Activated CD4-positive, alpha-beta T cell treated with anti-CD3 and anti-CD28 coated beads, Interleukin-2, amount 10 ng/mL, durations not matched to agents 24 days and 14 days (primary cell): Measurements from ENCODE around the gene CRISP2. TPM values are rescaled to one million over a fixed set of nuclear protein-coding genes. Genes with fewer than 3 reads are reported as not detected.
"Not testable (repeated sequence)": the region's sequence is repeated elsewhere in the genome, so short reads cannot be mapped to it uniquely, and the experiment has no call there.

Source experiments
- DNase-seq: peaks from one replicate; pipeline ENCODE4 v3.0.0; 2022
- H3K27ac Mint-ChIP-seq: one replicate; pipeline ENCODE4 v1.8.0; 2022; ENCODE audit warnings: mild to moderate bottlenecking, mixed read lengths
- H3K27me3 Mint-ChIP-seq: one replicate; pipeline ENCODE4 v1.8.0; 2022; ENCODE audit warnings: mixed read lengths
- H3K36me3 Mint-ChIP-seq: one replicate; pipeline ENCODE4 v1.8.0; 2022; ENCODE audit warnings: low read depth, mild to moderate bottlenecking, mixed read lengths
- H3K4me1 Mint-ChIP-seq: one replicate; pipeline ENCODE4 v1.8.0; 2021; ENCODE audit warnings: mixed read lengths
- H3K4me3 Mint-ChIP-seq: one replicate; pipeline ENCODE4 v1.8.0; 2022; ENCODE audit warnings: mild to moderate bottlenecking, moderate library complexity, mixed read lengths
- H3K9me3 Mint-ChIP-seq: one replicate; pipeline ENCODE4 v1.8.0; 2021; ENCODE audit warnings: mixed read lengths
- intact Hi-C: fragments of 100-400 bp; cut with micrococcal nuclease; formaldehyde crosslinking; loops from one replicate; pipeline ENCODE4 v1.15.1; 2023
- total RNA-seq: library from RNA; stranded (reverse); gene quantifications from 2 replicates; pipeline ENCODE4 v1.2.3, GENCODE V29; 2022

Gene CRISP2
- total RNA-seq, 1 donor from 2014 or later, result not detected

GRCh38 chr6:49676671-49677281 is 36.6 kb downstream of the CRISP2 start:
- no peaks in the 10 kb centered on the region for H3K36me3 Mint-ChIP-seq
- H3K27me3 Mint-ChIP-seq, result no peaks in the 10 kb centered on the region
- no peak for DNase-seq
- no peak overlapping the region for H3K27ac Mint-ChIP-seq
- no peaks in the 10 kb centered on the region for H3K9me3 Mint-ChIP-seq
- H3K4me3 Mint-ChIP-seq, result no peak overlapping the region
- intact Hi-C loops, result no loop called here
- no peaks in the 10 kb centered on the region for H3K4me1 Mint-ChIP-seq

GRCh38 chr6:49675816-49676215 is 37.5 kb downstream of the CRISP2 start:
- intact Hi-C loops, result no loop called here
- no peaks in the 10 kb centered on the region for H3K27me3 Mint-ChIP-seq
- no peaks in the 10 kb centered on the region for H3K36me3 Mint-ChIP-seq

GRCh38 chr6:49668083-49668511 is 45.2 kb downstream of the CRISP2 start:
- intact Hi-C loops, result no loop called here
- Mint-ChIP-seq H3K27me3 (no peaks in the 10 kb centered on the region), H3K4me1 (no peaks in the 10 kb centered on the region), H3K27ac (no peak overlapping the region), H3K4me3 (no peak overlapping the region), H3K36me3 (no peaks in the 10 kb centered on the region), H3K9me3 (peaks cover 6% of the 10 kb centered on the region)
- DNase-seq, result no peak

More at GRCh38 chr6:49675816-49676215, 37.5 kb downstream of the CRISP2 start:
- no peak overlapping the region for H3K27ac Mint-ChIP-seq
- H3K4me1 Mint-ChIP-seq, result no peaks in the 10 kb centered on the region
- no peak overlapping the region for H3K4me3 Mint-ChIP-seq
- peaks cover 6% of the 10 kb centered on the region for H3K9me3 Mint-ChIP-seq
- DNase-seq, result no peak

GRCh38 chr6:49666930-49667757 is 46.2 kb downstream of the CRISP2 start:
- H3K9me3 Mint-ChIP-seq, result peaks cover 6% of the 10 kb centered on the region
- no peak for DNase-seq
- intact Hi-C loops, result no loop called here
- H3K27ac Mint-ChIP-seq, result no peak overlapping the region
- no peaks in the 10 kb centered on the region for H3K36me3 Mint-ChIP-seq
- no peaks in the 10 kb centered on the region for H3K4me1 Mint-ChIP-seq
- H3K4me3 Mint-ChIP-seq, result no peak overlapping the region
- H3K27me3 Mint-ChIP-seq, result no peaks in the 10 kb centered on the region

GRCh38 chr6:49666480-49666879 is 46.9 kb downstream of the CRISP2 start:
- no peaks in the 10 kb centered on the region for H3K36me3 Mint-ChIP-seq
- H3K9me3 Mint-ChIP-seq, result peaks cover 4% of the 10 kb centered on the region
- no peaks in the 10 kb centered on the region for H3K4me1 Mint-ChIP-seq
- H3K27me3 Mint-ChIP-seq, result no peaks in the 10 kb centered on the region
- DNase-seq, result no peak
- H3K27ac Mint-ChIP-seq, result no peak overlapping the region
- intact Hi-C loops, result no loop called here
- H3K4me3 Mint-ChIP-seq, result no peak overlapping the region

GRCh38 chr6:49664817-49665216 is 48.5 kb downstream of the CRISP2 start:
- H3K36me3 Mint-ChIP-seq, result no peaks in the 10 kb centered on the region
- H3K27ac Mint-ChIP-seq, result no peak overlapping the region
- intact Hi-C loops, result no loop called here
- H3K4me1 Mint-ChIP-seq, result no peaks in the 10 kb centered on the region
- no peaks in the 10 kb centered on the region for H3K27me3 Mint-ChIP-seq
- no peak overlapping the region for H3K4me3 Mint-ChIP-seq
- DNase-seq, result no peak
- no peaks in the 10 kb centered on the region for H3K9me3 Mint-ChIP-seq

- H3K27me3 Mint-ChIP-seq, H3K4me1 Mint-ChIP-seq, H3K4me3 Mint-ChIP-seq, H3K27ac Mint-ChIP-seq, intact Hi-C loops, H3K36me3 Mint-ChIP-seq, H3K9me3 Mint-ChIP-seq, DNase-seq: not testable (repeated sequence)
Observed at GRCh38 chr6:49664054-49664453, 49.3 kb downstream of the CRISP2 start.

- H3K36me3 Mint-ChIP-seq, result no peaks in the 10 kb centered on the region
- intact Hi-C loops, result no loop called here
- no peak overlapping the region for H3K4me3 Mint-ChIP-seq
- no peaks in the 10 kb centered on the region for H3K4me1 Mint-ChIP-seq
- H3K27ac Mint-ChIP-seq, result no peak overlapping the region
- no peaks in the 10 kb centered on the region for H3K9me3 Mint-ChIP-seq
- no peak for DNase-seq
- no peaks in the 10 kb centered on the region for H3K27me3 Mint-ChIP-seq
Observed at GRCh38 chr6:49662892-49663261, 50.5 kb downstream of the CRISP2 start.

GRCh38 chr6:49662231-49662891 is 51.0 kb downstream of the CRISP2 start:
- Mint-ChIP-seq H3K9me3 (no peaks in the 10 kb centered on the region), H3K27me3 (no peaks in the 10 kb centered on the region), H3K27ac (no peak overlapping the region), H3K4me1 (no peaks in the 10 kb centered on the region), H3K4me3 (no peak overlapping the region), H3K36me3 (no peaks in the 10 kb centered on the region)
- DNase-seq, result no peak
- intact Hi-C loops, result no loop called here

- intact Hi-C loops, result no loop called here
- DNase-seq, result no peak
- Mint-ChIP-seq H3K4me1 (no peaks in the 10 kb centered on the region), H3K27ac (no peak overlapping the region), H3K4me3 (no peak overlapping the region), H3K27me3 (no peaks in the 10 kb centered on the region), H3K9me3 (no peaks in the 10 kb centered on the region), H3K36me3 (no peaks in the 10 kb centered on the region)
Observed at GRCh38 chr6:49653942-49654341, 59.4 kb downstream of the CRISP2 start.

- intact Hi-C loops, result no loop called here
- no peaks in the 10 kb centered on the region for H3K9me3 Mint-ChIP-seq
- no peaks in the 10 kb centered on the region for H3K4me1 Mint-ChIP-seq
- no peak overlapping the region for H3K4me3 Mint-ChIP-seq
- no peaks in the 10 kb centered on the region for H3K27me3 Mint-ChIP-seq
- no peak for DNase-seq
- H3K36me3 Mint-ChIP-seq, result no peaks in the 10 kb centered on the region
- H3K27ac Mint-ChIP-seq, result no peak overlapping the region
Observed at GRCh38 chr6:49653438-49653837, 59.9 kb downstream of the CRISP2 start.

GRCh38 chr6:49651239-49651638 is 62.1 kb downstream of the CRISP2 start:
- DNase-seq, result no peak
- Mint-ChIP-seq H3K27ac (no peak overlapping the region), H3K4me1 (no peaks in the 10 kb centered on the region), H3K9me3 (no peaks in the 10 kb centered on the region), H3K27me3 (no peaks in the 10 kb centered on the region), H3K4me3 (no peak overlapping the region), H3K36me3 (no peaks in the 10 kb centered on the region)
- intact Hi-C loops, result no loop called here

GRCh38 chr6:49649988-49650387 is 63.4 kb downstream of the CRISP2 start:
- Mint-ChIP-seq H3K27me3 (no peaks in the 10 kb centered on the region), H3K9me3 (no peaks in the 10 kb centered on the region), H3K27ac (no peak overlapping the region), H3K4me1 (no peaks in the 10 kb centered on the region), H3K4me3 (no peak overlapping the region), H3K36me3 (no peaks in the 10 kb centered on the region)
- DNase-seq, result no peak
- intact Hi-C loops, result no loop called here

GRCh38 chr6:49648036-49648435 is 65.3 kb downstream of the CRISP2 start:
- H3K4me3 Mint-ChIP-seq, result no peak overlapping the region

More at GRCh38 chr6:49648036-49648435, 65.3 kb downstream of the CRISP2 start:
- intact Hi-C loops, result no loop called here
- Mint-ChIP-seq H3K9me3 (no peaks in the 10 kb centered on the region), H3K27me3 (no peaks in the 10 kb centered on the region), H3K27ac (no peak overlapping the region), H3K36me3 (no peaks in the 10 kb centered on the region), H3K4me1 (no peaks in the 10 kb centered on the region)
- no peak for DNase-seq
